Esophagus muscularis mucosa (tissue), 4 donors: ENCODE measurements around the gene UFC1. TPM values are rescaled to one million over a fixed set of nuclear protein-coding genes. Genes with fewer than 3 reads are reported as not detected.

ENCODE experiments used
- DNase-seq: peaks from one replicate; pipeline ENCODE4 v3.0.0-alpha.2; 2017; ENCODE audit errors: extremely low spot score
- H3K27ac ChIP-seq, 4 donors: fragments of 200-600 bp; sonication (generic); replicated peaks in 1 of 4; 1 replicate in 3 of 4; 2 replicates in 1 of 4; pipeline ENCODE4 v1.5.1; 2016 to 2019; ENCODE audit warnings: mild to moderate bottlenecking in 1 of 4
- H3K27me3 ChIP-seq, 4 donors: fragments of 200-600 bp; sonication (generic); one replicate each; pipeline versions ENCODE4 v1.5.1 to v1.6.0; 2016 to 2019
- H3K36me3 ChIP-seq, 4 donors: fragments of 200-600 bp; sonication (generic); one replicate each; pipeline ENCODE4 v1.5.1; 2016 to 2019
- H3K4me1 ChIP-seq, 4 donors: fragments of 200-600 bp; sonication (generic); one replicate each; pipeline ENCODE4 v1.5.1; 2016 to 2019
- H3K4me3 ChIP-seq, 4 donors: fragments of 200-600 bp; sonication (generic); 1 replicate in 2 of 4; 2 replicates in 2 of 4; pipeline ENCODE4 v1.5.1; 2016 to 2019; ENCODE audit warnings: mild to moderate bottlenecking in 4 of 4, moderate library complexity in 1 of 4
- H3K9me3 ChIP-seq, 4 donors: fragments of 200-600 bp; sonication (generic); 1 replicate in 3 of 4; 2 replicates in 1 of 4; pipeline ENCODE4 v1.5.1; 2016 to 2019
- CTCF ChIP-seq, 3 experiments: fragments of 200-600 bp in 2 of 3; fragments of 450-650 bp in 1 of 3; sonication (generic) in 2 of 3; IDR thresholded peaks; one replicate each; pipeline ENCODE4 v1.5.1; 2017 to 2019; ENCODE audit warnings: antibody characterized with exemption in 3 of 3, mild to moderate bottlenecking in 2 of 3, moderate library complexity in 1 of 3
- EP300 ChIP-seq: sonication (generic); formaldehyde crosslinking; IDR thresholded peaks from one replicate; pipeline ENCODE4 v1.6.1; 2017; ENCODE audit warnings: antibody characterized with exemption
- POLR2A ChIP-seq: fragments of 450-650 bp; IDR thresholded peaks from one replicate; pipeline ENCODE4 v1.6.1; 2017; ENCODE audit warnings: antibody characterized with exemption, moderate library complexity, mild to moderate bottlenecking, low read depth
- POLR2AphosphoS5 ChIP-seq, 2 donors: sonication (generic); formaldehyde crosslinking; IDR thresholded peaks; one replicate each; pipeline ENCODE4 v1.6.1; 2017; ENCODE audit warnings: antibody characterized with exemption in 2 of 2
- WGBS: methylation state at CpG from one replicate; pipeline ENCODE4 v1.1.5; 2018; 5-methylcytosine and 5-hydroxymethylcytosine counted together
- intact Hi-C: fragments of 100-400 bp; cut with DNase I; formaldehyde crosslinking; loops from one replicate; pipeline ENCODE4 v1.15.1; 2023
- total RNA-seq, 4 donors: library from RNA; depleted of rRNA; stranded (reverse); fragments of >200 nt; gene quantifications; one replicate each; pipeline versions ENCODE4 v1.1.0 to v1.2.1, GENCODE V29; 2016

Gene UFC1
- total RNA-seq, 4 donors from 2014 or later: 62.8 to 86.1 (median 71.6) TPM

DNA sequence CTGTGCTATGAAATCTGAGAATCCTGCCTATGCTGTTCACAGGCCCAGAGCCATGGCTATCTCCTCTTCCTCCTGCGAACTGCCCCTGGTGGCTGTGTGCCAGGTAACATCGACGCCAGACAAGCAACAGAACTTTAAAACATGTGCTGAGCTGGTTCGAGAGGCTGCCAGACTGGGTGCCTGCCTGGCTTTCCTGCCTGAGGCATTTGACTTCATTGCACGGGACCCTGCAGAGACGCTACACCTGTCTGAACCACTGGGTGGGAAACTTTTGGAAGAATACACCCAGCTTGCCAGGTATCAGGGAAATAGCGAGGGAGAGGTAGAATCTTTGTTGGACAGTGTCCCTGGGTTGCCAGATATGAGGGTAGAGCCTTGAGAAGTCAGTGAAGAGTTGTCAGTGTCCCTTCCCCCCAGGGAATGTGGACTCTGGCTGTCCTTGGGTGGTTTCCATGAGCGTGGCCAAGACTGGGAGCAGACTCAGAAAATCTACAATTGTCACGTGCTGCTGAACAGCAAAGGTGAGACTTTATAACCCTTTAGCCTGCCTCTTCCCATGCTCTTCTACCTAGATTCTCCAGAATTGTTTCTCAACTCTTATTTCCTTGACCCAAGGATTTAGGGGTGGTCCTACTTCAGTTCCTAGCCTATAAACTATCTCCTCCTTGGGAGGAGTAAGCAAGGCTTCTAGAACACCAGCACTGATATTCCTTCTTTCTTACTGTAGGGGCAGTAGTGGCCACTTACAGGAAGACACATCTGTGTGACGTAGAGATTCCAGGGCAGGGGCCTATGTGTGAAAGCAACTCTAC, 34.5 kb upstream of the UFC1 start:
- Histone ChIP-seq H3K27me3 (no peaks in the 10 kb centered on the region), H3K4me3 (peak overlapping the region; percentile 88 to 99 (median 96)), H3K4me1 (peaks cover 44 to 64% (median 50%) of the 10 kb centered on the region in 4 donors), H3K36me3 (peaks cover 38 to 54% (median 45%) of the 10 kb centered on the region in 4 donors), H3K27ac (peak overlapping the region; percentile 93 to 96 (median 95)), H3K9me3 (no peaks in the 10 kb centered on the region)
- WGBS: 34% methylated on average over 9 of the region's 10 CpGs
- intact Hi-C loops: loop anchor here (10.0 kb wide), 1 partner anchor 284 kb away; no protein-coding TSS in a partner anchor
- TF ChIP-seq EP300 (no peak), POLR2AphosphoS5 (IDR thresholded peaks at IDR 0.05) (peak in 1 of 2 donors; percentile 47), POLR2A (no peak), CTCF (IDR thresholded peaks at IDR 0.05) (peak in 2 of 3 experiments; percentile 26 to 41)
- DNase-seq: no peak

DNA sequence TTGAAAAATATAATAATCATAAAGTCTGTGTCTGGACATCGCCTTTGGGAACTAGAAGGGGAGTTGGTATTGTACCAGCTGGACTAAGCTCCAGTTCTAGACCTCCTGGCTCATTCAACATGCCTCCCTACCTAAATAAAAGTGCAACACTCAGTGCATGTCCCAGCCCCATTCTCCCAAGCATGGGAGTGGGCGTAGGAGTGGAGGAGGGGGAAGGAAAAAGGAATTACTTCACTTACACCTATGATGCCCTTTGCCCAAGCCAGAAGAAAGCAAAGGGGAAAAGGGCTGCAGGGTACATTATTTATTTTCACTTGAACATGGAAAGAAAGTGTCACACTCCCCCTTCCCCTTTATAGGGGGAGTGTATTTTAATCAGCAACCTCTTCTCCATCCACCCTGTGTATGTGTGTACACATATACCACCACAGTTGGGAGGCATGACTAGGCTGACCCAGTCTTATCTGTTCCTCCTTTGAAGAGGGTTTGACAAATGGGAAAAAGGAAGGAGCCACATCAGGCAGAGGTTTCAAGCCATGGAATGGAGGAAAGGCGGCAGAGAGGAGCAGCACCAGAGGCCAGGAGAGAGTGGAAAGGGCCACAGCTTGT, 32.6 kb upstream of the UFC1 start:
- intact Hi-C loops: no loop called here
- H3K27me3 ChIP-seq: no peaks in the 10 kb centered on the region
- H3K4me1 ChIP-seq: peaks cover 31 to 47% (median 37%) of the 10 kb centered on the region in 4 donors
- H3K4me3 ChIP-seq: no peak overlapping the region
- no peak for DNase-seq
- peaks cover 46 to 63% (median 54%) of the 10 kb centered on the region in 4 donors for H3K36me3 ChIP-seq
- WGBS: 86% methylated on average over 3 of the region's 3 CpGs
- TF ChIP-seq EP300: no peak
- no peak for TF ChIP-seq POLR2A
- no peak for TF ChIP-seq POLR2AphosphoS5 (IDR thresholded peaks at IDR 0.05)
- TF ChIP-seq CTCF (IDR thresholded peaks at IDR 0.05): no peak
- peak overlapping the region in 1 of 4 donors; percentile 95 for H3K27ac ChIP-seq
- H3K9me3 ChIP-seq: no peaks in the 10 kb centered on the region

- WGBS: 71% methylated on average over 4 of the region's 4 CpGs
- Histone ChIP-seq H3K9me3 (no peaks in the 10 kb centered on the region), H3K4me1 (peaks cover 27 to 47% (median 33%) of the 10 kb centered on the region in 4 donors), H3K36me3 (peaks cover 48 to 68% (median 59%) of the 10 kb centered on the region in 4 donors), H3K27ac (no peak overlapping the region), H3K4me3 (no peak overlapping the region), H3K27me3 (no peaks in the 10 kb centered on the region)
- no peak for DNase-seq
- intact Hi-C loops: no loop called here
- TF ChIP-seq POLR2A: no peak
- TF ChIP-seq CTCF (IDR thresholded peaks at IDR 0.05): no peak
- no peak for TF ChIP-seq POLR2AphosphoS5 (IDR thresholded peaks at IDR 0.05)
- no peak for TF ChIP-seq EP300
Observed at GRCh38 chr1:161121834-161122233, 31.9 kb upstream of the UFC1 start.

- no peak for DNase-seq
- H3K4me3 ChIP-seq: no peak overlapping the region
- H3K36me3 ChIP-seq: peaks cover 53 to 79% (median 67%) of the 10 kb centered on the region in 4 donors
- no peak overlapping the region for H3K27ac ChIP-seq
- H3K9me3 ChIP-seq: no peaks in the 10 kb centered on the region
- no peak for TF ChIP-seq CTCF (IDR thresholded peaks at IDR 0.05)
- no peak for TF ChIP-seq POLR2AphosphoS5 (IDR thresholded peaks at IDR 0.05)
- TF ChIP-seq EP300: no peak
- no peak for TF ChIP-seq POLR2A
- no peaks in the 10 kb centered on the region for H3K27me3 ChIP-seq
- H3K4me1 ChIP-seq: peaks cover 29 to 51% (median 39%) of the 10 kb centered on the region in 4 donors
- 89% methylated on average over 6 of the region's 6 CpGs for WGBS
- intact Hi-C loops: no loop called here
Observed at GRCh38 chr1:161122967-161123366, 30.8 kb upstream of the UFC1 start.
